Brain microvascular endothelial cell (primary cell): Measurements from ENCODE around the gene TACR2.

ENCODE experiments used
- DNase-seq: peaks from one replicate; pipeline ENCODE4 v3.0.0-alpha.2; 2020
- H3K27ac ChIP-seq: fragments of 250-450 bp; sonication (Bioruptor Pico); 2 replicates; pipeline ENCODE4 v1.5.1; 2020; ENCODE audit warnings: mild to moderate bottlenecking, moderate library complexity
- H3K27me3 ChIP-seq: fragments of 250-450 bp; sonication (Bioruptor Pico); replicated peaks from 2 replicates; pipeline ENCODE4 v1.5.1; 2020; ENCODE audit warnings: mild to moderate bottlenecking
- H3K36me3 ChIP-seq: fragments of 250-450 bp; sonication (Bioruptor Pico); replicated peaks from 2 replicates; pipeline ENCODE4 v1.5.1; 2020; ENCODE audit warnings: mild to moderate bottlenecking
- H3K4me3 ChIP-seq: 2 replicates; pipeline ENCODE4 v1.5.1; 2011; ENCODE audit warnings: low read depth, mild to moderate bottlenecking, control low read depth, low read length, moderate library complexity
- in situ Hi-C: cut with HindIII; loops from 2 replicates; pipeline ENCODE4 v1.10.0; 2017; ENCODE audit warnings: low sequenced_read_pairs, low pct_ligation_motif_present
- TF ChIP-seq, protein P1 (sequence below): IDR thresholded peaks from 2 replicates; pipeline ENCODE4 v1.5.1; 2011; ENCODE audit warnings: low read depth, mild to moderate bottlenecking, moderate library complexity, low read length, control low read depth, inconsistent platforms; ENCODE audit errors: missing control alignments

The TACR2 gene

DNA sequence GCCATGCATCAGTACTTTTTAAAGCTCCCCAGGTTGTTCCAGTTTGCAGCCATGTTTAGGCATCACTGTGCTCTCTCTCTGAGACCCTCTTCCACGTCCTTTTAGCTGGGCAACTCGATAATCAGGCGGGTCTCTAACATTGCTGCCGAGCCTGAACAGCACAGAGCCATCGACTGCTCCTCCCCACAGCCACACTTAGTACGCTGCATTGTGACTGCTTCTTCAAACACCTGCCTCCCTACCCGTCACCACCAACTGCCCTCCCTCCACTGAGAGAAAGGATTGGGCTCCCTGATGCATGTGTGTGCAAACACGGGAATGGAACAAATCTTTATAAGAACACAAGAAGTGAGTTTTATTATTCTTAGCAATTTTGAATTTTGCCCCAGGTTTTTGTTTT, 11.4 kb upstream of the TACR2 start:
- H3K27me3 ChIP-seq: no peaks in the 10 kb centered on the region
- DNase-seq: no peak

DNA sequence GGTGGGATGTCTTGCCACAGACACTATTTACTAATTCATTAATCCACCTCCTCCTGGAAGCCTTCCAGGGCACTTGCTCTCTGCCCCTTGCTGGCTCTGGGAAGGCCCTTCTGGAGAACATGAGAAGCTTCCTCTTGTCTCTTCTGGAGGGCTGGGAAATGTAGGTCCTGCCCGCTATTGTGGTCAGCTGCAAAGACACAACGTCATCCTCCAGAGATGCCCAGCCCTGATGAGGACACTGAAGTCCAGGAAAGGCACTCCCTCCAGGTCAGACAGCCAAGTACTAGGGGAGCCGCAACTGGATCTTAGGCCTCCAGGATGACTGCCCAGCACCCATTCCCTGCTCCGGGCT, 9.6 kb upstream of the TACR2 start:
- in situ Hi-C loops: no loop called here
- Histone ChIP-seq H3K27me3 (no peaks in the 10 kb centered on the region), H3K36me3 (no peaks in the 10 kb centered on the region), H3K4me3 (no peak overlapping the region), H3K27ac (no peak overlapping the region)
- no peak for DNase-seq
- TF ChIP-seq, protein P1, sequence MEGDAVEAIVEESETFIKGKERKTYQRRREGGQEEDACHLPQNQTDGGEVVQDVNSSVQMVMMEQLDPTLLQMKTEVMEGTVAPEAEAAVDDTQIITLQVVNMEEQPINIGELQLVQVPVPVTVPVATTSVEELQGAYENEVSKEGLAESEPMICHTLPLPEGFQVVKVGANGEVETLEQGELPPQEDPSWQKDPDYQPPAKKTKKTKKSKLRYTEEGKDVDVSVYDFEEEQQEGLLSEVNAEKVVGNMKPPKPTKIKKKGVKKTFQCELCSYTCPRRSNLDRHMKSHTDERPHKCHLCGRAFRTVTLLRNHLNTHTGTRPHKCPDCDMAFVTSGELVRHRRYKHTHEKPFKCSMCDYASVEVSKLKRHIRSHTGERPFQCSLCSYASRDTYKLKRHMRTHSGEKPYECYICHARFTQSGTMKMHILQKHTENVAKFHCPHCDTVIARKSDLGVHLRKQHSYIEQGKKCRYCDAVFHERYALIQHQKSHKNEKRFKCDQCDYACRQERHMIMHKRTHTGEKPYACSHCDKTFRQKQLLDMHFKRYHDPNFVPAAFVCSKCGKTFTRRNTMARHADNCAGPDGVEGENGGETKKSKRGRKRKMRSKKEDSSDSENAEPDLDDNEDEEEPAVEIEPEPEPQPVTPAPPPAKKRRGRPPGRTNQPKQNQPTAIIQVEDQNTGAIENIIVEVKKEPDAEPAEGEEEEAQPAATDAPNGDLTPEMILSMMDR: no peak

More for the DNA sequence above, 11.4 kb upstream of the TACR2 start:
- Histone ChIP-seq H3K27ac (no peak overlapping the region), H3K4me3 (no peak overlapping the region), H3K36me3 (no peaks in the 10 kb centered on the region)
- TF ChIP-seq, protein P1: no peak
- in situ Hi-C loops: no loop called here

DNA sequence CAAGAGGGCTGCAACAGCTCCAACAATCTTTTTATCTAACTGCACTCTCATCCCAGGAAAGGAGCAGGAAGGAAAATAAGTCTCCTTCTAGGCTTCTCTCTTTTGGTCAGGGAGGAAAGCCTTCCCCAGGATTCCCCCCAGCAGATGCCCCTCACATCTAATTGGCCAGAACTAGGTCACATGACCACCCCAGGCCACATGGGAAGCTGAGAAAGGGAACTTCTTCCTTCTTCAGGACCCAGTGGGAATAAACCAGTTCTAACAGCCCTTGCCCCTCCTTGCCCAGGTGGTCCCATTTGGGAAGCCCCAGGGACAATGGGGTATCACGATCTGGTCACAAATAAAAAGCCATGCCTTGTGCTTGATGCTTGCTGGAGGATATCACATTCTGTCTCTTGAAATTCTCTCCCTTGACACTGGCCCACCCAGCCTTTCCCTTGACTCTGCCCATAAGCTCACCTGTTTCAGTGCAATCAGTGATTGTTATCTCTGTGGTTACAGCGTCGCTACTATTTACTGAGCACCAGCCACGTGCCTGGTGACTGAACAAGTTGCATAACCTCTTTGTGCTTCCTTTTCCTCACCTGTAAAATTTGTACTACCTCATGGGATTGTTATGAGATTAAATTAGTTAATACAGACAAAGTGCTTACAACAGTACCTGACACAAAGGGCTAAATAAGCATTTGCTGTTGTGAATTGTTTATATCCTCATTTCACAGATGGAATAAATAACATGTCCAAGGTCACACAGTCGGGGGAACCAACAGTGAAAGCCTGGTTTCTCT, 9.0 kb upstream of the TACR2 start:
- H3K4me3 ChIP-seq: no peak overlapping the region

DNA sequence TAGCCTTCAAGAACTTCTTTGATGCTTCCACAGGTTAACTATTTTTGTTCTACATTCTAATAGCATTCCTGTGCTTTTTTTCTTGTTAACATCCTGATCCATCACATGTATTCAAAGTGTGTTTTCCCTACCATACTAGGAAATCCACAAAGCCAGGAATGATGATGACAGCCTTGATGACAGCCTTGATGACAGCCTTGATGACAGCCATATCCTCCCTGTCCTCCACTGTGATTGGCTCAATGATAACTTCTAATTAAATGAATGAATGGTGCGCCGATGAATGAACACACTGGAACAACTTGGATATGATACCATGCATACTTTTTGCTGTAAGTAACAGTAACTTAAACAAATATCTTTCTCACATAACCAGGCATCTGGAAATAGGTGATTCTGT, 8.3 kb upstream of the TACR2 start:
- Histone ChIP-seq H3K27ac (no peak overlapping the region), H3K36me3 (no peaks in the 10 kb centered on the region), H3K4me3 (no peak overlapping the region), H3K27me3 (no peaks in the 10 kb centered on the region)
- in situ Hi-C loops: no loop called here
- DNase-seq: no peak
- TF ChIP-seq, protein P1: no peak

More for the DNA sequence above, 9.0 kb upstream of the TACR2 start:
- Histone ChIP-seq H3K36me3 (no peaks in the 10 kb centered on the region), H3K27ac (no peak overlapping the region), H3K27me3 (no peaks in the 10 kb centered on the region)
- in situ Hi-C loops: no loop called here
- no peak for DNase-seq
- TF ChIP-seq, protein P1: no peak

DNA sequence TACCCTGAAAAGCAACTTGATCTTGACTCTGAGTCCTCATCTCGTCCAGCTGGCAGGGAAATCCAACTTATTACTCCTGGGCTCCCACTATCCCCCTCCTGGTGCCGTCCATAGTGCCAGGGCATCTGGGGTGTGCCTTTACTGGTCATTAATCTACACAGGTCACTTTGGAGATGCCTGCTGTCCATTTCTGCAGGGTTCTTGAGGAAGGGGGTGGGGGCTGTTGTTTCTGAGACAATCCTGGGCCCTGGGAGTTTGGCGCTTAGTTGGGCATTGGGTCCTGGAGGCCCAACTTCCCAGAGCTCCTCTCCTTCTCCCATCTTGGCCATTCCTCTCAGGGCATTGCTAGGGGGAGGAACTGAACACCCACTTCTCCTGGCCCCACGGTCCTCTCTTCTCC, 6.0 kb upstream of the TACR2 start:
- H3K36me3 ChIP-seq: no peaks in the 10 kb centered on the region
- no peak overlapping the region for H3K27ac ChIP-seq
- in situ Hi-C loops: no loop called here
- H3K27me3 ChIP-seq: no peaks in the 10 kb centered on the region
- no peak for DNase-seq
- no peak overlapping the region for H3K4me3 ChIP-seq
- TF ChIP-seq, protein P1: no peak
